GM12864 (cell line): ENCODE measurements around the gene BPIFB3.

Experiments
- DNase-seq: peaks from one replicate; pipeline ENCODE4 v3.0.0-alpha.2; 2011; ENCODE audit warnings: low read depth
- H3K4me3 ChIP-seq: 2 replicates; pipeline ENCODE4 v1.5.1; 2011; ENCODE audit warnings: mild to moderate bottlenecking, low read depth, low read length, control low read depth
- TF ChIP-seq, protein P1 (sequence below): IDR thresholded peaks from 2 replicates; pipeline ENCODE4 v1.5.1; 2011; ENCODE audit warnings: low read depth, mild to moderate bottlenecking, moderate library complexity, low read length, control low read depth, inconsistent platforms; ENCODE audit errors: missing control alignments

The BPIFB3 gene

GRCh38 chr20:33022694-33023438 lies 30.8 kb upstream of the BPIFB3 start:
- H3K4me3 ChIP-seq, result no peak overlapping the region
- no peak for DNase-seq
- TF ChIP-seq, protein P1, sequence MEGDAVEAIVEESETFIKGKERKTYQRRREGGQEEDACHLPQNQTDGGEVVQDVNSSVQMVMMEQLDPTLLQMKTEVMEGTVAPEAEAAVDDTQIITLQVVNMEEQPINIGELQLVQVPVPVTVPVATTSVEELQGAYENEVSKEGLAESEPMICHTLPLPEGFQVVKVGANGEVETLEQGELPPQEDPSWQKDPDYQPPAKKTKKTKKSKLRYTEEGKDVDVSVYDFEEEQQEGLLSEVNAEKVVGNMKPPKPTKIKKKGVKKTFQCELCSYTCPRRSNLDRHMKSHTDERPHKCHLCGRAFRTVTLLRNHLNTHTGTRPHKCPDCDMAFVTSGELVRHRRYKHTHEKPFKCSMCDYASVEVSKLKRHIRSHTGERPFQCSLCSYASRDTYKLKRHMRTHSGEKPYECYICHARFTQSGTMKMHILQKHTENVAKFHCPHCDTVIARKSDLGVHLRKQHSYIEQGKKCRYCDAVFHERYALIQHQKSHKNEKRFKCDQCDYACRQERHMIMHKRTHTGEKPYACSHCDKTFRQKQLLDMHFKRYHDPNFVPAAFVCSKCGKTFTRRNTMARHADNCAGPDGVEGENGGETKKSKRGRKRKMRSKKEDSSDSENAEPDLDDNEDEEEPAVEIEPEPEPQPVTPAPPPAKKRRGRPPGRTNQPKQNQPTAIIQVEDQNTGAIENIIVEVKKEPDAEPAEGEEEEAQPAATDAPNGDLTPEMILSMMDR, result no peak

- TF ChIP-seq, protein P1, result no peak
- DNase-seq, result no peak
- no peak overlapping the region for H3K4me3 ChIP-seq
Measured at GRCh38 chr20:33023439-33024242, 30.1 kb upstream of the BPIFB3 start.

GRCh38 chr20:33024243-33024560 lies 29.5 kb upstream of the BPIFB3 start:
- TF ChIP-seq, protein P1, result no peak
- no peak for DNase-seq
- no peak overlapping the region for H3K4me3 ChIP-seq

- TF ChIP-seq, protein P1, result no peak
- no peak overlapping the region for H3K4me3 ChIP-seq
- no peak for DNase-seq
Measured at GRCh38 chr20:33024609-33025317, 28.9 kb upstream of the BPIFB3 start.

DNA sequence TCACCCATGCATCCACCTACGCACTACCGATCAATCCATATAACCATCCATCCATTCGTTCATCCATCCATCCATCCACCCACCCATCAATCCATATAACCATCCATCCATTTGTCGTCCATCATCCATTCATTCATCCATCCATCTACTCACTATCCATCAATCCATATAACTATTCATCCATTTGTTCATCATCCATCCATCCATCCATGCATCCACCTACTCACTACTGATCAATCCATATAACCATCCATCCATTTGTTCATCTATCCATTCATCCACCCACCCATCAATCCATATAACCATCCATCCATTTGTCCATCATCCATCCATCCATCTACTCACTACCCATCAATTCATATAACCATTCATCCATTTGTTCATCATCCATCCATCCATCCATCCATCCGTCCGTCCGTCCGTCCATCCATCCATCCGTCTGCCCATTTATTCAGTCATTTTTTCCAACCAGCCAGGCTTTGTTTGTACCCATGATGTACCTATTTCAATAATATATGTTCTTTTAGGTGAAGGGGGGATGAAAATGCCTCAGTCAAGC lies 28.3 kb upstream of the BPIFB3 start:
- TF ChIP-seq, protein P1, result no peak
- H3K4me3 ChIP-seq, result no peak overlapping the region
- DNase-seq, result no peak

GRCh38 chr20:33026072-33026778 lies 27.5 kb upstream of the BPIFB3 start:
- DNase-seq, result no peak
- TF ChIP-seq, protein P1, result no peak
- no peak overlapping the region for H3K4me3 ChIP-seq
